Upper lobe of right lung (tissue), 1 donor: ENCODE measurements around the gene RPL3. TPM values are rescaled to one million over a fixed set of nuclear protein-coding genes. Genes with fewer than 3 reads are reported as not detected.
A peak's percentile ranks its signal among the peaks of the same experiment; 100 is the strongest.

ENCODE experiments used
- ATAC-seq: fragments of 200-7000 bp; cut with Tn5 transposase; one replicate; pipeline ENCODE4 v1.9.1; 2020; ENCODE audit warnings: mild to moderate bottlenecking, moderate library complexity
- DNase-seq: peaks from one replicate; pipeline ENCODE4 v3.0.0-alpha.2; 2020
- H3K27ac ChIP-seq: fragments of 200-600 bp; one replicate; pipeline ENCODE4 v1.8.0; 2022
- H3K27me3 ChIP-seq: fragments of 200-600 bp; one replicate; pipeline ENCODE4 v1.8.0; 2022; ENCODE audit warnings: mild to moderate bottlenecking
- H3K36me3 ChIP-seq: fragments of 200-600 bp; one replicate; pipeline ENCODE4 v1.8.0; 2022
- H3K4me1 ChIP-seq: fragments of 200-600 bp; one replicate; pipeline ENCODE4 v1.8.0; 2022
- H3K4me3 ChIP-seq: fragments of 200-600 bp; one replicate; pipeline ENCODE4 v1.8.0; 2022; ENCODE audit warnings: mild to moderate bottlenecking
- H3K9me3 ChIP-seq: fragments of 200-600 bp; one replicate; pipeline ENCODE4 v1.8.0; 2022
- CTCF ChIP-seq: fragments of 200-600 bp; IDR thresholded peaks from one replicate; pipeline ENCODE4 v1.8.0; 2022; ENCODE audit warnings: antibody characterized with exemption
- intact Hi-C: fragments of 100-400 bp; cut with DNase I; formaldehyde crosslinking; loops from one replicate; pipeline ENCODE4 v1.11.0; 2022
- total RNA-seq: library from RNA; stranded (reverse); fragmentation: NEBNext Ultra II Directional; extraction: Animal tissue kit (Norgen Biotek cat#: 25700); gene quantifications from one replicate; pipeline ENCODE4 v1.2.1, GENCODE V29; 2021
- donor health status: DM: no; HTN: yes; CAD: no; lungs with severe emphysema.

RPL3 gene
- total RNA-seq, 1 donor from 2014 or later: 1,573 TPM

DNA sequence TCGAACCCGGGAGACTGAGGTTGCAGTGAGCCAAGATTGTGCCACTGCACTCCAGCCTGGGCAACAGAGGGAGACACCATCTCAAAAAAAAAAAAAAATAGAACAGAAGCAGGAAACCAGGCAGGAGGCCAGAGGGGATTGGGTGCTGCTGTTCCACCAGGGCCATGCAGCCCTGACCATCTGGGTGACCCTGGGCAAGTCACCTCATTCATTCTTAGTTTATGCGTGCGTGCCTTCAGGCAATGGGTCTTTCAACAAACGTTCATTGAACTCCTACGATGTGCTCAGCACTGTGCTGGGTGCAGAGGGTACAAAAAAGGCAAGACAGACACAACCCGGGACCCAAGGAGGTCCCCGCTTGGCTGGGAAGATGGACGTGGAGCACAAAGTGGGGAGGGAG, 18.3 kb downstream of the RPL3 start:
- Histone ChIP-seq H3K4me3 (no peak overlapping the region), H3K27ac (no peak overlapping the region), H3K4me1 (peaks cover 38% of the 10 kb centered on the region), H3K36me3 (no peaks in the 10 kb centered on the region), H3K9me3 (no peaks in the 10 kb centered on the region), H3K27me3 (no peaks in the 10 kb centered on the region)
- DNase-seq (no peak), ATAC-seq (no peak)
- TF ChIP-seq CTCF: no peak
- intact Hi-C loops: no loop called here

DNA sequence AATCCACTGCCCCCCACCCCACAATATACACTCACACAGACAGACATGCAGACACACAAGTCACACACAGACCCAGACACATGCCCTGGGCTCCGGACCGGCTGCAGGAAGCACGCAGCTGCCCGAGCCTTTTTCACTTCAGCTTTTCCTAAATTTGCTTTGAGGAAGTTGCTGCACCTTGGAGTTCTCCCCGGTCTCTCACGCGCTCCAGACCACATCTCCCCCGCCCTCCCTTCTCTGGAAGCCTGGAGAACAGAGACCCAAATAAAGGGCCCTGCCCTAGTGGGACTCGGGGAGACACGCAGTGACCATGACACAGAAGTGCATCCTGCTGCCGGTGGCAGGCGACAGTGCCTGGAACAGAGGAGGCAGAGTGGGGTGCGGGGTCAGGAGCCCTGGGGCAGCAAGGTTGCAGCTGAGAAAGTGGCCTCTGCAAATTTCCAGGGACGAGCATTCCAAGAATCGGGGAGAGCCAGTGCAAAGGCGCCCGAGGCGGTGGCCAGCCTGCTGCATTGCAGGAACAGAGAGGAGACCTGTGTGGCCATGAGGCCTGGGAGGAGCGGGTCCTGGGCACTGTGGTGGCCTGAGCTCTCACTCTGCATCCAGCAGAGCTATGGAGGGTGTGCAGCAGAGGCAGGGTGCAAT, 19.1 kb downstream of the RPL3 start:
- peak overlapping the region; percentile 16 for H3K4me3 ChIP-seq

GRCh38 chr22:39299829-39300178, 19.6 kb downstream of the RPL3 start:
- H3K4me3 ChIP-seq: peak overlapping the region; percentile 8
- peaks cover 38% of the 10 kb centered on the region for H3K4me1 ChIP-seq
- H3K27me3 ChIP-seq: no peaks in the 10 kb centered on the region
- TF ChIP-seq CTCF: no peak
- H3K27ac ChIP-seq: peak overlapping the region; percentile 51
- H3K36me3 ChIP-seq: no peaks in the 10 kb centered on the region
- no peaks in the 10 kb centered on the region for H3K9me3 ChIP-seq
- no peak for DNase-seq
- intact Hi-C loops: no loop called here
- ATAC-seq: peak; percentile 72

More for the DNA sequence above, 19.1 kb downstream of the RPL3 start:
- Histone ChIP-seq H3K27ac (peak overlapping the region; percentile 51), H3K27me3 (no peaks in the 10 kb centered on the region), H3K9me3 (no peaks in the 10 kb centered on the region), H3K36me3 (no peaks in the 10 kb centered on the region), H3K4me1 (peaks cover 38% of the 10 kb centered on the region)
- ATAC-seq: peak; percentile 74
- no peak for TF ChIP-seq CTCF
- intact Hi-C loops: no loop called here
- DNase-seq: peak; percentile 77

DNA sequence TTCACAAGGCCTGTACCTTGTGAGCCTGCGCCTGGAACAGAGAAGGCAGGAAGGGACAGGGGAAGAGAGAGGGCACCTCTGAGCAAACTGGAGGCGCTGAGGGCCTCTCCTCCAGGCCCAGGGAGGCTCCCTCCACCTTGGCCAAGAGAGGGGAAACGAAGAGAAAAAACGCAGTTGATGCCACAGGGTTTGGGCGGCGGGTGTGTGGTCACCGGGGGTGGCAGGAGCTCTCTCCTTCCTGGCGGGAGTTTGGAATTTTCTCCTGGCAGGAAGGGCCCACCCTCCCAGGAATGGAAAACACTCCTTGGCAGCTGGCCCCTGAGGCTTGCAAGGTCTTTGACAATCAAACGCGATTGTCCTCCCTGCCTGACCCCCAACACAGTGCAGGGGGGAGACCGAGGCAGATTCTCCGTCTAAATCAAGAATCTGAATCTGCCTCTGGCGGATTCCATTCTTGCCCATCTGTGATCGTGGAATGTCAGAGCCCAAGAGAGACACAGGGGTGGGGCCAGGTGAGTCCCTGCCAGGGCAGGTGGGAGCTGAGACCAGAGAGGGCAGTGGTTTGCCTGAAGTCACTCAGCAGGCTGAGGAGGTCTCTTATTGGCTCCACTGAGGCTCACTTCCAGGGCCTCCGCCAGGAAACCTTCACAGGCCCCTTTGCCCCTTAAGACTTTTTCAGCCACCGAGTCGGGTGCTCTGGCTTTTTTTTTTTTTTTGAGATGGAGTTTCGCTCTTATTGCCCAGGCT, 21.0 kb downstream of the RPL3 start:
- Histone ChIP-seq H3K4me1 (peaks cover 38% of the 10 kb centered on the region), H3K27ac (peak overlapping the region; percentile 60), H3K27me3 (no peaks in the 10 kb centered on the region), H3K9me3 (no peaks in the 10 kb centered on the region), H3K4me3 (no peak overlapping the region), H3K36me3 (no peaks in the 10 kb centered on the region)
- intact Hi-C loops: no loop called here
- no peak for ATAC-seq
- no peak for DNase-seq
- TF ChIP-seq CTCF: no peak

- H3K4me1 ChIP-seq: peaks cover 41% of the 10 kb centered on the region
- TF ChIP-seq CTCF: no peak
- H3K27ac ChIP-seq: peak overlapping the region; percentile 60
- H3K4me3 ChIP-seq: no peak overlapping the region
- ATAC-seq (peak; percentile 2), DNase-seq (no peak)
- H3K9me3 ChIP-seq: no peaks in the 10 kb centered on the region
- no peaks in the 10 kb centered on the region for H3K27me3 ChIP-seq
- H3K36me3 ChIP-seq: no peaks in the 10 kb centered on the region
- intact Hi-C loops: no loop called here
These were observed 21.8 kb downstream of the RPL3 start for GRCh38 chr22:39297490-39298240.
